HepG2 (cell line): ENCODE results near the gene ABTB2. TPM values are rescaled to one million over a fixed set of nuclear protein-coding genes. Genes with fewer than 3 reads are reported as not detected.

Experiments used
- ATAC-seq: fragments of 200-7000 bp; cut with Tn5 transposase; 3 replicates; pipeline ENCODE4 v1.9.1; 2020; ENCODE audit warnings: mild to moderate bottlenecking, moderate library complexity
- BruUV-seq: library from RNA; stranded (reverse); fragments of 400-500 nt; replicated peaks from 2 replicates; lab custom pipeline; 2021; lab: Mats Ljungman, UMichigan
- CTCF ChIA-PET: fragments of 300-600 bp; formaldehyde crosslinking; extraction: SDS; loops from one replicate; lab custom pipeline; 2021; ENCODE audit warnings: low total read pairs, inconsistent platforms, low intra/inter-chr PET ratio; lab: Yijun Ruan, JAX
- POLR2A ChIA-PET: fragments of 350-600 bp; sonication (Branson Sonifier 250); formaldehyde crosslinking; loops from one replicate; lab custom pipeline; 2020; ENCODE audit warnings: antibody characterized with exemption, inconsistent platforms; lab: Yijun Ruan, JAX
- DNase-seq: peaks from one replicate; pipeline ENCODE4 v3.0.0-alpha.2; 2015; ENCODE audit warnings: low spot score
- FAIRE-seq: peaks from 3 replicates; lab custom pipeline; 2011; peaks lifted over from hg19 to GRCh38; lab: Jason Lieb, UNC
- H2AFZ ChIP-seq: one replicate; pipeline ENCODE4 v1.6.1; 2011; ENCODE audit warnings: low read length, inconsistent platforms
- H3K27ac ChIP-seq: fragments of 300-600 bp; 3 replicates; pipeline ENCODE4 v1.8.0; 2011; ENCODE audit warnings: mixed run types, mild to moderate bottlenecking, mixed read lengths, low read length, inconsistent platforms; ENCODE audit not compliant: insufficient read depth; ENCODE audit errors: extremely low read length
- H3K27me3 ChIP-seq, 2 experiments: fragments of 200-600 bp in 1 of 2; 2 replicates in 1 of 2; 3 replicates in 1 of 2; pipeline versions ENCODE4 v1.6.0 to v1.8.0; 2011; ENCODE audit warnings: low read length in 2 of 2, mild to moderate bottlenecking in 2 of 2, moderate library complexity in 2 of 2, inconsistent platforms in 1 of 2; ENCODE audit not compliant: insufficient read depth in 2 of 2, control insufficient read depth in 1 of 2
- H3K36me3 ChIP-seq, 2 experiments: fragments of 200-600 bp in 1 of 2; replicated peaks in 1 of 2; 2 replicates in 1 of 2; 3 replicates in 1 of 2; pipeline versions ENCODE4 v1.5.1 to v1.8.0; 2011; ENCODE audit warnings: low read length in 2 of 2, inconsistent platforms in 1 of 2; ENCODE audit not compliant: insufficient read depth in 2 of 2, control insufficient read depth in 1 of 2
- H3K4me1 ChIP-seq: 2 replicates; pipeline ENCODE4 v1.5.1; 2012; ENCODE audit warnings: low read length, inconsistent platforms; ENCODE audit not compliant: insufficient read depth
- H3K4me2 ChIP-seq: 2 replicates; pipeline ENCODE4 v1.6.0; 2011; ENCODE audit warnings: low read depth, low read length, inconsistent platforms
- H3K4me3 ChIP-seq, 3 experiments: fragments of 200-600 bp in 1 of 3; sonication (generic), shearing (Covaris generic) in 1 of 3; replicated peaks in 1 of 3; 2 replicates each; pipeline ENCODE4 v1.5.1; 2011 to 2016; ENCODE audit warnings: low read length in 3 of 3, inconsistent platforms in 2 of 3, low read depth in 2 of 3, mild to moderate bottlenecking in 2 of 3, control low read depth in 1 of 3, mixed read lengths in 1 of 3; ENCODE audit not compliant: insufficient read depth in 1 of 3
- H3K79me2 ChIP-seq: one replicate; pipeline ENCODE4 v1.6.1; 2011; ENCODE audit warnings: low read length, inconsistent platforms; ENCODE audit not compliant: insufficient read depth
- H3K9ac ChIP-seq: 2 replicates; pipeline ENCODE4 v1.6.0; 2011; ENCODE audit warnings: mild to moderate bottlenecking, low read depth, low read length, inconsistent platforms; ENCODE audit not compliant: insufficient read depth
- H3K9me3 ChIP-seq: 2 replicates; pipeline ENCODE4 v1.5.1; 2012; ENCODE audit warnings: mild to moderate bottlenecking, low read length
- H4K20me1 ChIP-seq: 2 replicates; pipeline ENCODE4 v1.6.0; 2011; ENCODE audit warnings: inconsistent platforms, mild to moderate bottlenecking, low read length, moderate library complexity; ENCODE audit not compliant: insufficient read depth
- DPF2 ChIP-seq: sonication (generic); formaldehyde crosslinking; IDR thresholded peaks from 2 replicates; pipeline ENCODE4 v1.4.0; 2020; ENCODE audit warnings: mild to moderate bottlenecking, low read depth, missing genetic modification reagents, borderline replicate concordance
- FOXA3 ChIP-seq: IDR thresholded peaks from 2 replicates; pipeline ENCODE4 v1.6.1; 2016; ENCODE audit warnings: missing genetic modification reagents, missing compliant biosample characterization
- IRF2 ChIP-seq: IDR thresholded peaks from 2 replicates; pipeline ENCODE4 v1.6.1; 2018; ENCODE audit warnings: missing genetic modification reagents, missing compliant biosample characterization
- NAIF1 ChIP-seq: sonication (generic); formaldehyde crosslinking; IDR thresholded peaks from 2 replicates; pipeline ENCODE4 v1.5.0; 2020; ENCODE audit warnings: mild to moderate bottlenecking, missing genetic modification reagents, borderline replicate concordance
- NFE2L2 ChIP-seq: fragments of 150-350 bp; IDR thresholded peaks from 2 replicates; pipeline ENCODE4 v1.6.1; 2014; ENCODE audit warnings: low read length
- POLR2AphosphoS5 ChIP-seq: IDR thresholded peaks from 2 replicates; pipeline ENCODE4 v1.6.1; 2012; ENCODE audit warnings: low read depth, low read length
- PPARG ChIP-seq: conservative IDR thresholded peaks from 2 replicates; pipeline ENCODE4 v1.6.1; 2016; ENCODE audit warnings: missing biosample characterization, missing genetic modification reagents
- RAD51 ChIP-seq: fragments of 450-650 bp; IDR thresholded peaks from 2 replicates; pipeline ENCODE4 v1.6.1; 2016; ENCODE audit warnings: borderline replicate concordance
- RXRA ChIP-seq: sonication (generic); formaldehyde crosslinking; IDR thresholded peaks from 2 replicates; pipeline ENCODE4 v1.5.1; 2020; ENCODE audit warnings: missing genetic modification reagents
- SALL1 ChIP-seq: sonication (generic); formaldehyde crosslinking; IDR thresholded peaks from 2 replicates; pipeline ENCODE4 v1.8.0; 2022; ENCODE audit warnings: mild to moderate bottlenecking, missing genetic modification reagents
- SIN3B ChIP-seq: fragments of 150-350 bp; IDR thresholded peaks from 2 replicates; pipeline ENCODE4 v1.6.1; 2014; ENCODE audit warnings: low read length
- SIX4 ChIP-seq: sonication (generic); formaldehyde crosslinking; IDR thresholded peaks from 2 replicates; pipeline ENCODE4 v1.4.0; 2020; ENCODE audit warnings: missing genetic modification reagents
- SOX13 ChIP-seq, 3 experiments: fragments of 450-650 bp in 1 of 3; sonication (generic) in 1 of 3; formaldehyde crosslinking in 1 of 3; IDR thresholded peaks in 2 of 3; conservative IDR thresholded peaks in 1 of 3; 2 replicates each; pipeline versions ENCODE4 v1.5.0 to v1.6.1; 2016 to 2020; ENCODE audit warnings: antibody characterized with exemption in 1 of 3, mild to moderate bottlenecking in 1 of 3, missing compliant biosample characterization in 1 of 3, missing genetic modification reagents in 1 of 3, moderate library complexity in 1 of 3
- SOX6 ChIP-seq, 2 experiments: fragments of 450-650 bp in 1 of 2; sonication (generic) in 1 of 2; formaldehyde crosslinking in 1 of 2; IDR thresholded peaks; 2 replicates each; pipeline versions ENCODE4 v1.4.0 to v1.6.1; 2017 to 2020; ENCODE audit warnings: antibody characterized with exemption in 1 of 2, mild to moderate bottlenecking in 1 of 2, missing genetic modification reagents in 1 of 2
- SRSF1 ChIP-seq: fragments of 200-400 bp; formaldehyde crosslinking; optimal IDR thresholded peaks from 2 replicates; pipeline ENCODE3; 2017; ENCODE audit warnings: mild to moderate bottlenecking, low read depth, low read length, moderate library complexity
- SRSF9 ChIP-seq: fragments of 200-400 bp; formaldehyde crosslinking; IDR thresholded peaks from 2 replicates; pipeline ENCODE4 v1.6.1; 2018; ENCODE audit warnings: borderline replicate concordance, mild to moderate bottlenecking, low read depth, low read length; ENCODE audit not compliant: insufficient read depth, poor library complexity, severe bottlenecking
- TP53 ChIP-seq: sonication (generic); formaldehyde crosslinking; conservative IDR thresholded peaks from 2 replicates; pipeline ENCODE4 v1.4.0; 2020; ENCODE audit warnings: missing genetic modification reagents
- ZNF282 ChIP-seq: fragments of 450-650 bp; IDR thresholded peaks from 2 replicates; pipeline ENCODE4 v1.6.1; 2018; ENCODE audit not compliant: partially characterized antibody
- ZNF484 ChIP-seq: sonication (generic); formaldehyde crosslinking; IDR thresholded peaks from 2 replicates; pipeline ENCODE4 v1.5.1; 2020; ENCODE audit warnings: mild to moderate bottlenecking, low read depth, missing genetic modification reagents, borderline replicate concordance
- in situ Hi-C: cut with HindIII; loops from 2 replicates; pipeline ENCODE4 v1.10.0; 2017; ENCODE audit warnings: low pct_unique_long_range_greater_than_20kb; ENCODE audit not compliant: extremely low pct_ligation_motif_present
- intact Hi-C: fragments of 100-400 bp; cut with micrococcal nuclease; formaldehyde crosslinking; loops from one replicate; pipeline ENCODE4 v1.10.0; 2022; ENCODE audit not compliant: unreplicated experiment
- polyA plus RNA-seq, 8 experiments: library from polyadenylated mRNA; depleted of rRNA in 3 of 8; stranded (reverse) in 7 of 8; unstranded in 1 of 8; fragments of >200 nt; fragmentation: Illumina TruSeq in 4 of 8; extraction: Trizol in 4 of 8; gene quantifications; 2 replicates each; pipeline versions ENCODE4 v1.2.1 to v1.2.3, GENCODE V29; 2011 to 2016; ENCODE audit warnings: low read depth in 4 of 8, missing spikeins in 1 of 8, mixed read lengths in 1 of 8; ENCODE audit not compliant: insufficient read depth in 1 of 8
- total RNA-seq, 5 experiments: library from RNA; depleted of rRNA; stranded (reverse); fragments of >200 nt; fragmentation: Illumina TruSeq; extraction: Trizol; gene quantifications; 2 replicates each; pipeline ENCODE4 v1.2.3, GENCODE V29; 2016; ENCODE audit warnings: low read depth in 1 of 5
- TF ChIP-seq, protein P1 (sequence below): sonication (generic); formaldehyde crosslinking; IDR thresholded peaks from 2 replicates; pipeline ENCODE4 v1.4.0; 2020; ENCODE audit warnings: missing genetic modification reagents, borderline replicate concordance
- TF ChIP-seq, protein P2 (sequence below): sonication (generic); formaldehyde crosslinking; IDR thresholded peaks from 2 replicates; pipeline ENCODE4 v1.9.0; 2022; ENCODE audit warnings: low read depth, missing genetic modification reagents

The ABTB2 gene
- total and polyA plus RNA-seq, 2 of the 13 experiments (the other 11 are each of a cell fraction or from before 2014, with no cell fraction given), result 5.1 to 15.4 TPM

- in situ Hi-C loops (no loop called here), intact Hi-C loops (loop anchor here (5.0 kb wide), 1 partner anchor 40 kb away; the partner anchor contains the start of gene ABTB2)
- Histone ChIP-seq H4K20me1 (no peaks in the 10 kb centered on the region), H3K4me3 (no peak overlapping the region), H3K36me3 (peaks cover 4 to 10% of the 10 kb centered on the region in 2 experiments; a peak in 1 of 5 replicates), H3K4me1 (peaks cover 68% of the 10 kb centered on the region), H3K4me2 (no peak overlapping the region), H3K79me2 (peaks cover 13% of the 10 kb centered on the region), H3K27ac (peak overlapping the region; percentile 30), H3K27me3 (no peaks in the 10 kb centered on the region), H2AFZ (no peak overlapping the region), H3K9ac (no peak overlapping the region), H3K9me3 (no peaks in the 10 kb centered on the region)
- FAIRE-seq, result no peak
- POLR2A ChIA-PET, result interaction anchor here (4.2 kb wide), 1 partner anchor 41 kb away, joined by 20 read pairs; the partner anchor contains the start of gene ABTB2
- CTCF ChIA-PET, result no interaction called here
- BruUV-seq, result no TSS peak
- peak; percentile 50 for DNase-seq
- ATAC-seq, result peak; percentile 51
- TF ChIP-seq, protein P1, sequence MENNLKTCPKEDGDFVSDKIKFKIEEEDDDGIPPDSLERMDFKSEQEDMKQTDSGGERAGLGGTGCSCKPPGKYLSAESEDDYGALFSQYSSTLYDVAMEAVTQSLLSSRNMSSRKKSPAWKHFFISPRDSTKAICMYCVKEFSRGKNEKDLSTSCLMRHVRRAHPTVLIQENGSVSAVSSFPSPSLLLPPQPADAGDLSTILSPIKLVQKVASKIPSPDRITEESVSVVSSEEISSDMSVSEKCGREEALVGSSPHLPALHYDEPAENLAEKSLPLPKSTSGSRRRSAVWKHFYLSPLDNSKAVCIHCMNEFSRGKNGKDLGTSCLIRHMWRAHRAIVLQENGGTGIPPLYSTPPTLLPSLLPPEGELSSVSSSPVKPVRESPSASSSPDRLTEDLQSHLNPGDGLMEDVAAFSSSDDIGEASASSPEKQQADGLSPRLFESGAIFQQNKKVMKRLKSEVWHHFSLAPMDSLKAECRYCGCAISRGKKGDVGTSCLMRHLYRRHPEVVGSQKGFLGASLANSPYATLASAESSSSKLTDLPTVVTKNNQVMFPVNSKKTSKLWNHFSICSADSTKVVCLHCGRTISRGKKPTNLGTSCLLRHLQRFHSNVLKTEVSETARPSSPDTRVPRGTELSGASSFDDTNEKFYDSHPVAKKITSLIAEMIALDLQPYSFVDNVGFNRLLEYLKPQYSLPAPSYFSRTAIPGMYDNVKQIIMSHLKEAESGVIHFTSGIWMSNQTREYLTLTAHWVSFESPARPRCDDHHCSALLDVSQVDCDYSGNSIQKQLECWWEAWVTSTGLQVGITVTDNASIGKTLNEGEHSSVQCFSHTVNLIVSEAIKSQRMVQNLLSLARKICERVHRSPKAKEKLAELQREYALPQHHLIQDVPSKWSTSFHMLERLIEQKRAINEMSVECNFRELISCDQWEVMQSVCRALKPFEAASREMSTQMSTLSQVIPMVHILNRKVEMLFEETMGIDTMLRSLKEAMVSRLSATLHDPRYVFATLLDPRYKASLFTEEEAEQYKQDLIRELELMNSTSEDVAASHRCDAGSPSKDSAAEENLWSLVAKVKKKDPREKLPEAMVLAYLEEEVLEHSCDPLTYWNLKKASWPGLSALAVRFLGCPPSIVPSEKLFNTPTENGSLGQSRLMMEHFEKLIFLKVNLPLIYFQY (CRISPR knock-in tag), result no peak
- TF ChIP-seq ZNF282, result no peak
- TF ChIP-seq SRSF9, result no peak
- TF ChIP-seq PPARG, result 0 out of 2 replicates have a peak, but pooled peaks have one; percentile 22
- TF ChIP-seq SIN3B, result no peak
- TF ChIP-seq RAD51, result no peak
- TF ChIP-seq SIX4 (CRISPR knock-in tag), result no peak
- TF ChIP-seq NAIF1 (CRISPR knock-in tag), result no peak
- TF ChIP-seq, protein P2, sequence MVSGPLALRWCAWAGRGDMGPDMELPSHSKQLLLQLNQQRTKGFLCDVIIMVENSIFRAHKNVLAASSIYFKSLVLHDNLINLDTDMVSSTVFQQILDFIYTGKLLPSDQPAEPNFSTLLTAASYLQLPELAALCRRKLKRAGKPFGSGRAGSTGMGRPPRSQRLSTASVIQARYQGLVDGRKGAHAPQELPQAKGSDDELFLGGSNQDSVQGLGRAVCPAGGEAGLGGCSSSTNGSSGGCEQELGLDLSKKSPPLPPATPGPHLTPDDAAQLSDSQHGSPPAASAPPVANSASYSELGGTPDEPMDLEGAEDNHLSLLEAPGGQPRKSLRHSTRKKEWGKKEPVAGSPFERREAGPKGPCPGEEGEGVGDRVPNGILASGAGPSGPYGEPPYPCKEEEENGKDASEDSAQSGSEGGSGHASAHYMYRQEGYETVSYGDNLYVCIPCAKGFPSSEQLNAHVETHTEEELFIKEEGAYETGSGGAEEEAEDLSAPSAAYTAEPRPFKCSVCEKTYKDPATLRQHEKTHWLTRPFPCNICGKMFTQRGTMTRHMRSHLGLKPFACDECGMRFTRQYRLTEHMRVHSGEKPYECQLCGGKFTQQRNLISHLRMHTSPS (CRISPR knock-in tag), result peak; percentile 62; the same call in 1 of the 2 replicates
- TF ChIP-seq POLR2AphosphoS5, result no peak
- TF ChIP-seq ZNF484, result no peak
- no peak for TF ChIP-seq SRSF1
- no peak for TF ChIP-seq SOX6 (IDR thresholded peaks at IDR 0.05)
- TF ChIP-seq SOX6 (CRISPR knock-in tag; IDR thresholded peaks at IDR 0.05), result peak; percentile 49
- 0 out of 2 replicates have a peak, but pooled peaks have one; percentile 21 for TF ChIP-seq DPF2 (CRISPR knock-in tag)
- no peak for TF ChIP-seq NFE2L2
- peak; percentile 20; the same call in 1 of the 2 replicates for TF ChIP-seq SALL1 (CRISPR knock-in tag)
- no peak for TF ChIP-seq RXRA (CRISPR knock-in tag)
- no peak for TF ChIP-seq SOX13 (IDR thresholded peaks at IDR 0.05)
- peak in 1 of 2 experiments; percentile 7; a peak in 1 of 4 replicates for TF ChIP-seq SOX13 (CRISPR knock-in tag; conservative IDR thresholded peaks at IDR 0.05 in 1 of 2, IDR thresholded peaks at IDR 0.05 in 1 of 2)
- TF ChIP-seq TP53 (CRISPR knock-in tag), result no peak
- TF ChIP-seq IRF2 (CRISPR knock-in tag), result no peak
- TF ChIP-seq FOXA3 (CRISPR knock-in tag), result peak; percentile 32; the same call in 1 of the 2 replicates
Measured at GRCh38 chr11:34317036-34317360, 40.8 kb downstream of the ABTB2 start.
